ENCODE measurements around the gene KIFC3.
"Not testable (repeated sequence)": the region's sequence is repeated elsewhere in the genome, so short reads cannot be mapped to it uniquely, and the experiment has no call there.

The KIFC3 gene

DNA sequence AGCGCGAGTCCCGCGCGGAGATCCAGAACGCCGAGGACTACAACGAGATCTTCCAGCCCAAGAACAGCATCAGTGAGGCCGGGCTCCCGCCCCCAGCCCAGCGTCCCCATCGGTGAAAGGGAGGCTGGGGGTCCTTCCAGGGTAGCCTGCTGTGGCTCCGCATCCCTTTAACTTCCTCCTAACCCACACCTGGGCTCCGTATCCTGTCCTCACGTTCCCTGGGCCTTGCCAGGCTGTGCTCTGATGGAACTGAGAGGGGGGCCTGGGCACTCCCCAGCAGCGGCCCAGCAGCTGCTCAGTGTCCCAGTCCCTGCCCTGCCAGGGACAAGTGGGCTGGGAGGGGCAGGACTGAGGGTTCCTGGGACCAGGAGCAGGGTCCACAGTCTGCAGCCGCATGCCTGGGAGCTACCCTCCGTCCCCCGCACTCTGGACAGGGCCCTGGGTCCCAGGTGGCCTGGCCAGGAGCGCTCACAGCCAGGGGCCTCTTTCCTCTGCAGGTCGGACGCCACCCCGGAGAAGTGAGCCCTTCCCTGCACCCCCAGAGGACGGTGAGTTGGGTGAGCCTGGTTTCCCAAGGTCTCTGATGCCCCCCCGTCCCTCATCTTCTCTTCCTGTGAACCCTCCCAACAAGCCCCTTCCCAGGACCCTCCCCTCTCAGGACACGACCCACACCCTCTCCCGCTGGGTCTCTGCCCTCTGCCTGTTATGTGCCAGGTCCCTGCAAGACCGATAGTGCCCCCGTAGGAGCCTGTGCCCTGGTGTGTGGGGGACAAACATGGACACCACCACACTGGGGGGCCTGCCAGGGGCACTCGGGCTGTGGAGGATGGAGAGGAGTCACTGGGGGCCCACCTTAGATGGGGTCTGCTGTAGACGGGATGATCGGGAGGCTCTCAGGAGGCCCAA, 48.6 kb downstream of the KIFC3 start:
- DNase-seq (ENCODE audit: low read depth, low spot score), result no peak

DNA sequence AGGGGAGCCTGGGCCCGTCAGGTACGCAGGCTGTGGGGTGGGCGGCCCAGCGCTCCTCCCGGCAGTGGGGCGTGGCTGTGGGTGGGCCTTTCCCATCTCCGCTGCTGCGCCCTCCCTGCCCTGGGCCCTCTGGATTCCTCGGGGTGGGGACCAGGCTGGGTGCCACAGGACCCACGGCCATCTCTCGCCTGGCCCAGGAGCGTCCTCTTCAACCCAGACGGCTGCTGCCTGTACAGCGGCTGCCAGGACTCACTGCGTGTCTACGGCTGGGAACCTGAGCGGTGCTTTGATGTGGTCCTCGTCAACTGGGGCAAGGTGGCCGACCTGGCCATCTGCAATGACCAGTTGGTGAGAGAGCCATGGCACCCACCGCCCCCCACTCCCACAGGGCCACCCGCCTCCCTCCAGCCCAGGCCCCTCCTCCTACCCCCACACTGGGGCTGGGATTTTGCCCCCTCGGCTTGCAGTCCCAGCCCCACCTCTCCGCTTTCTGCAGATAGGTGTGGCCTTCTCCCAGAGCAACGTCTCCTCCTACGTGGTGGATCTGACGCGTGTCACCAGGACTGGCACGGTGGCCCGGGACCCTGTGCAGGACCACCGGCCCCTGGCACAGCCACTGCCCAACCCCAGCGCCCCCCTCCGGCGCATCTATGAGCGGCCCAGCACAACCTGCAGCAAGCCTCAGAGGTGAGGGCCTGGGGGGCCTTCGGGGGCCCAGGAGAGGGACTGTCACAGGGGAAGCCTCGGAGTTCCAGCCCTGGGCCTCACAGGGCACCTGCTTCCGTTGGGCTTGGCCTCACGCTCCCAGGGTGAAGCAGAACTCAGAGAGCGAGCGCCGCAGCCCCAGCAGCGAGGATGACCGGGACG, 49.5 kb downstream of the KIFC3 start:
- DNase-seq (ENCODE audit: low read depth, low spot score), result no peak

DNA sequence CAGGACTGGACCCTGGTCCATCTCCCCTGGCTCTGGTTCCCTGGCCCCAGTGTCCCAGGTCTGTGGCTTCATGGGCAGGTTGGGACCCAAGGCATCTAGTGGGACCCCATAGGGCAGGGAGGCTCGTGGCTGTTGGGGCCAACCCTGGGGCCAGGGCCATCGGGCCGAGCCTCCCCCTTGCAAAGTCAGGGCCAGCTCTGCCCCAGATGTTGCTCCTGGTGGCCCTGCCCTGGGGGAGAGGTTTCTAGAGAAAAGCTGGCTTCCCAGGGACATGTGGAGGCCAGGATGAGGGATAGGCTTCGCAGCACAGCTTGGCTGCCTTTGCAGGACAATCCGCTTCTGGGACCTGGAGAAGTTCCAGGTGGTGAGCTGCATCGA, 50.1 kb downstream of the KIFC3 start:
- no peak for DNase-seq (ENCODE audit: low read depth, low spot score)

DNA sequence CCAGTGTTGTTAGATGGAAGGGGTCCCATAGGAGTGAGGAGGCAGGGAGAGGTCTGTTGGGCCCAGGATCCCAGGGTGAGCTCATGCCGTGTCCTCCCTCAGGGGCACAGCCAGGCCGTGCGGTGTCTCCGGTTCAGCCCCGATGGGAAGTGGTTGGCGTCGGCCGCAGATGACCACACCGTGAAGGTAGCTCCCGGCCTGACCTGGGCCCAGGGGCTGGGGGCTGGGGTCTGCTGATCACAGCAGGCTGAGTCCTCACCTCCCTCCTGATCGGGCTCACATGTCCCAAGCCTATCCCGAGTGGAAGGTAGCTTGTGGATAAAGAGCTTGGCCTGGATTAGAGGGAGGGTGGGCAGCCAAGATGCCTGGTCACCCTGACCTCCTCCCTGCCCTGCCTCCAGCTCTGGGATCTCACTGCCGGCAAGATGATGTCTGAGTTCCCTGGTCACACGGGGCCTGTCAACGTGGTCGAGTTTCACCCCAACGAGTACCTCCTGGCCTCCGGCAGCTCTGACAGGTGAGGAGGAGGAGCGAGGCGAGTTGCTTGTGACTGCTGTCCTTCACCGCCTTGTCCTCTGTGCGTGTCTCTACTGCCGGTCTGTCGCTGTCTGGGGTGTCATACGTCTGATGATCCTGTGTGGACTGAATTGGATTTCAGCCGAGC, 50.6 kb downstream of the KIFC3 start:
- no peak for DNase-seq (ENCODE audit: low read depth, low spot score)

DNA sequence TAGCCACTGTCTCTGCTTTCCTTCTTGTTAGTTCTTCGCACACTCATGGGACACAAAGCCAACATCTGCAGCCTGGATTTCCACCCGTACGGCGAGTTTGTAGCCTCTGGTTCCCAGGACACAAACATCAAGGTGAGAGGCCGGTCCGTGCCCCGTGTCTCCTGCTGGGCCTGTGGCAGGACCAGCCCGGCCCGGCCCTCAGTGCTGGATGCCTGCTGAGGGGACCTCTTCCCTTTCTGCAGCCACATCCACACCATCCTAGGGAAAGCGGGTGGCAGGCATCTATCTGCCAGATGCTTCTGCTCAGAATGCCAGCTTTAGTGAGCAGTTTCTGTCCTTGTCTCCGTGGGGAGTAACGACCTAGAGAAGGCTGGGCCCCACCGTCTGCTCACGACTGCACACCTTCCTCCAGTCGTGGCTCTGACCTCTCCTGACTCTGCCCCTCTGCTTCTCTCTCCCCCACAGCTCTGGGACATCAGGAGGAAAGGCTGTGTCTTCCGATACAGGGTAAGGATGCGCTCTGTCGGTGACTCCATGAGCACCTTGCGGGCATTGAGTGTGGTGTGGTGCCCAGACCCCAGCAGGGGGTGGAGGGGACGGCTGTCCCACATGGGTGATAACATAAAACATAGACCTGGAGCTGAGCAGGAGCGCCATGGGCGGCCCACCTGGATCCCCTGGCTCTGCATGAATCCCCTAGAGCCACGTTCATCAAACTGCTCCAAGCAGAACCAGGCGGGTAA, 51.3 kb downstream of the KIFC3 start:
- DNase-seq (ENCODE audit: low read depth, low spot score), result no peak

DNA sequence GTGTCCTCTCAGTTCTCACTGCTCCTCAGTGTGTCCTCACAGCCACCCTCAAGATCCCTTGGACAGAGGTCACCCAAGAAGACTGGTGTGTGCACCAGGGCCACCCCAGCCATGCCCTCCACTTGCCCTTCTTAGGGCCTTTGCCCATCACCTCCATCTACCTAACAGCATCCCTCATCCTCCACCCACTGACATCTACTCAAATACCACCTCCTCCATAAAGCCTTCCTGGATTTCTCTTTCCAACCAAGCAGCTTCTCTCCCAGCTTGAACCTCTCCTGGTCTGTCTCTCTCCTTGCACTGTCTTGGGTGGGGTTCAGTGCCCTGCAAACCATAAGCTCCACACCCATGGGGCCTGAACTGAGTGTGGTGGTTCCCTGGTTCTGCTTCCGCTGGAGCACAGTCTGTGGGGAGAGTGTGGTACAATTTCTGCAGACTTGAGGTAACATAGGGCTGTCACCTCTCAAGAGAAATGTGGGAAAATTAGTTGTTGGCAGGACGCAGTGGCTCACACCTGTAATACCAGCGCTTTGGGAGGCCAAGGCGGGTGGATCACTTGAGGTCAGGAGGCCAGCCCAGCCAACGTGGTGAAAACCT, 52.3 kb downstream of the KIFC3 start:
- no peak for DNase-seq (ENCODE audit: low read depth, low spot score)

DNA sequence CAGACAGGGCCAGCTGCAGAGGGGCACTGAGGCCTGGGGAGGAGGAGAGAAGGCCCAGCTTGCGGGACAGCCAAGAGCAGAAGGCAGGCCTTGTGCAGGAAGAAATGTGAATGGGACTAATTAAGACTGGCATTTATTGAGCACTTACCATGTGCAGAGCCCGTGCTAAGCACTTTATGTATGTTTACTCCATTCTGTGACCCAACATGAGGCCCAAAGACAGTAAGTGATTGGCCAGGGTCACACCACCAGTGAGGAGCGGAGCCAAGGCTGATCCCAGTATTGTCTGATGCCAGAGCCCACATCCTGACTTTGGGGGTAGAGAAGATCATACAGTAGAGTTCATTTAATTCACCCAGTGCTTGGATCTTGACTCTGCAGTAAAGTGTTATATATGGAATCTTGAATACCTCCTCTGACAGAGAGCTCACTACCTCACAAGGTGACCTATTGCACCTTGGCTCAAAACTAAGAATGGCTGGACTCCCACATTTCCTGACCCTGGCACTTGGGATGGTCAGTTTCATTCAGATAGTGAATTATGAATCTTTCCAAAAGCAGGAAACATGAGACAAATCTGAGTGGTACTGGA, 53.1 kb downstream of the KIFC3 start:
- no peak for DNase-seq (ENCODE audit: low read depth, low spot score)

DNA sequence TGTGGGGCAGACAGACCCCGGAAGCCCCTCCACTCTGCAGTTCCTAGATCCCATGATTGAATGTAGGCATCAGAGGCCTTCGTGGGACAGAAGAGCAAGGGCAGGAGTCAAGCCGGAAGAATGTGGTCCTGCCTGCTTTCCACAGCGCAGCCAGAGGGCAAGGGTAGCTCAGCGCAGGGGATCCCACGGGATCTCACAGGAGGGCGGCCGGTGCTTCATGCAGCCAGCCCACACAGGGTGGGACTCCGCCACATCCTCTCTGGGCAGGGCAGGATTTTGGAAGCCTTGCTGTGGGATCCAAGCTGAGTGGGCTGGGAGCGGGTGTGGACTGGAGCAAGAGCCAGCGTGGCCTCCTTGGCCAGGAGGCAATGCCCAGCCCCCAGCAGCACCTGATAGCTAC, 53.7 kb downstream of the KIFC3 start:
- no peak for DNase-seq (ENCODE audit: low read depth, low spot score)

DNA sequence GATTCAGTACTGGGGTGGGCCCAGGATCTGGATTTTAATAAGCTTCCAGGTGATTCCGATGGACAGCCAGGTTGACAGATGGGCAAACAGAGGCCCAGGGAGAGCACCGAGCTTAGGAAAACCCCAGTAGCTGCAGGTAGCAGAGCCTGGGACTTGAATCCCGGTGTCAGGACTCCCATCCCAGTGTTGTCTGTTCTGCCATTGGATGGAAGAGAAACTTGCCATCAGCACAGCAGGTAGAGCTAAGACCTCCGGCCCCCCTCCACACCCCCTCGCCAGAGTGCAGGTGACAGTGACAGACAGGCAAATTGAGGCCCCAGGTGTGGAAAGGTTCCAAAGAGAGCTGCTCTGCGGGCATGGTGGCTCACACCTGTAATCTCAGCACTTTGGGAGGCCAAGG, 54.3 kb downstream of the KIFC3 start:
- no peak for DNase-seq (ENCODE audit: low read depth, low spot score)

DNA sequence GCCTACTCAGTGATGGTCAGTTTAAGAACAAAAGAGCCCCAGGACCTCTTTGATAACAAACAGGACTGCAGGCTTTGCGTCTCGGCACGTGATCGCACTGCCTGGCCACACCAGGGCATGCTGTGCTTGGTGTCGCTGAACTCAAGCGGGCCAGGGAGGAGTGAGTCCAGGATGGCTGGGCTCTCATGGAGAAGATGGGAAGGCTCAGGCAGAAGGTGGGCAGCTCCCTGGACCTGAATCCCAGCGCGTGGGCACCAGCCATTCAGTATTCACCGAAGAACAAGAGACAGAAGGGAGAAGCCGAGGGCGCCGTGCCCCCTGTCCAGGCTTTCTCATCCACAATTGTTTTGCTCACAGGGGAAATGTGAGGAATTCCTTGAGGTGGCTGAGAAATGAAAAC, 54.8 kb downstream of the KIFC3 start:
- DNase-seq (ENCODE audit: low read depth, low spot score), result no peak

DNA sequence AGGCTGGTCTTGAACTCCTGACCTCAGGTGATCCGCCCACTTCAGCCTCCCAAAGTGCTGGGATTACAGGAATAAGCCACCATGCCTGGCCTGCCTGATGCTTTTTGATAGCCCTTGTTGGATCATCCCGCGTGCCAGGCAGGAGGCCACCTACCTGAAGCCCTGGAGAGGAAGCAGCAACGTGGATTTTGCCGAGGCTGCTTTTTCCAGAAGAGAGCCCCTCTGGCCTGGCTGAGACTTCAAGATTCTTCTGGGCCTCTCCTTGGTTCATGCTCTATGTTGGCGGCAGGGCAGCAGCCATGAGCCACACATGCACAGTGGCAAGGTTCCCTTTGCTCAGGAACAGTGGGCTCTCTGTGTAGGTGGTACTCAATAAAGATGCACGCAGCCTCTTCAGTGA, 55.2 kb downstream of the KIFC3 start:
- DNase-seq (ENCODE audit: low read depth, low spot score), result no peak

DNA sequence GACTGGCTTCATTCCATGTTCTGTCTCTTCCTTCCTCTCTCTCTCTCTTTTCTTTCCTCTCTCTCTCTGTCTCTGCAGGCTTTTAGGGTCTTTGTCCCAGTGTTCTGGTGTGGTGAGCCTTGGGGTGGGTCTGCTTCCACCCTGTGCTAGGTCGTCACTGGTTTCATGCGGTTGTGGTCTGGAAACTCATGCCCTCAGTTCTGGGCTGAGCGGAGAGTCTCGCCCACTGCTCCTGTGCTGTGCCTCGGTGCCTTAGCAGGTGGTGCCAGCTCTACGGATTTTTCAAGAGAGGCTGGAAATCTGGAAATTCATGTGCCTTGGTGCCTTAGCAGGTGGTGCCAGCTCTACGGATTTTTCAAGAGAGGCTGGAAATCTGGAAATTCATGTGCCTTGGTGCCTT, 56.0 kb downstream of the KIFC3 start:
- not testable (repeated sequence) for DNase-seq (ENCODE audit: low read depth, low spot score)

DNA sequence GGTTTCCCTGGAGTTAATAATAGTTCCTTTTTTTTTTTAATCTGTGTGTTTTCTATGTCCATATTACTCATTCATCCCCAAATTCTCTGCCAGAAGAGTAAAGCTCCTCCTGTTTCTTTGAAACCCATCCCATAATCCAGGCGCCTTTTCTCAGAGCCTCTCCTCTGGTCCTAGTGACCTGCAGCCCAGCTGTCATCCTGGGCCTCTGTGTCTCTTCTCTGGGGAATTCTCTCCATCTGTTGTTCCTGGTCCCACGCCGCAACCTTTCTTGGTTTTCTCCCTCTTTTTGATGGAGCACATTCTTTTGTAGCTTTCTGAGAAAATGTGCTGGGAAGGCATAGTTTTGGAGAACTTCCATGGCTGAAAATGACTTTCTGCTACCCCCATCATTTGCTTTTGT, 56.5 kb downstream of the KIFC3 start:
- DNase-seq (ENCODE audit: low read depth, low spot score), result no peak

DNA sequence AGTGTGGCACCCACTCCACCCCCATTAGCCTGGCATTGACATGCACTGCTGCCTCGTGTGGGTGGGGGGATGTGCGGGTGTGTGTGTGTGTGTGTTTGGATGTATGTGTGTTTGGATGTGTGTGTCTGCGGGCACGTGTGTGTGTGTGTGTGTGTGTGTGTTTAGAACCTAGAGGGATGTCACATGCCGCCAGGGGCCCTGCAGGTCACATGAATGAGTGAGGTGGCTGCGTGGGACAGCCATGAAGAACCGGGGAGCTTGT, 57.7 kb downstream of the KIFC3 start:
- DNase-seq (ENCODE audit: low read depth, low spot score), result no peak

DNA sequence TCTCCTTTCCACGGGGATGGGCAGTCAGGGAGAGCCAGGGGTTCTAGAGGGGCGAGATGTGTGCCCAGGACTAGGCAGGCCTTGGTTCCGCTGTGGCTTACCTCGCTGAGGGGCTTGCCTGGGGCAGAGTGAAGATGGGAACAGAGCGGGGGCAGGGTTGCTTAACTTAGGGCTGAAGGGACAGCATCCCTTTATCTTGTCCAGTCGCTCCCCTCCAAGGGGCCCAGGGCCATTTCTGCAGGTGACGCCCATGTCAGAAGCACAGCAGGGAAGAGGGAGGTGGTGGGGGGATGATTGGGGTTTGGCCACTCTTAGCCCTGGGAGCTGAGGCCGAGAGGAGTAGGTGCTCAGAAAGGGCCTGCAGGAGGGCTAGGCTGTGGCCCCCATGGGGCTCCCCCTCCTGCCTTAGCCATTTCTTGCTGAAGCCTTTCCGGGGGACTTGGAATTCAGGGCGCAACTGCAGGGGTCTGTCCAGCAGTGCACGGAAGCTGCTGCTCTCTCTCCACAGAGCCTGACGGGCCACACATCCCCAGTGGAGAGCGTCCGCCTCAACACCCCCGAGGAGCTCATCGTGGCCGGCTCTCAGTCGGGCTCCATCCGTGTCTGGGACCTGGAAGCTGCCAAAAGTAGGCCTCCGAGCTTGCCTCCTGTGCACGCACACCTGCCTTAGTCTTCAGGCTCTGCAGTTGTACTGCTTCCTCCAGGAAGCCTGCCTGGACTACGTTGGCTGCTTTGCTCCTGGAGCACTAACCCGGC, 58.2 kb downstream of the KIFC3 start:
- no peak for DNase-seq (ENCODE audit: low read depth, low spot score)

DNA sequence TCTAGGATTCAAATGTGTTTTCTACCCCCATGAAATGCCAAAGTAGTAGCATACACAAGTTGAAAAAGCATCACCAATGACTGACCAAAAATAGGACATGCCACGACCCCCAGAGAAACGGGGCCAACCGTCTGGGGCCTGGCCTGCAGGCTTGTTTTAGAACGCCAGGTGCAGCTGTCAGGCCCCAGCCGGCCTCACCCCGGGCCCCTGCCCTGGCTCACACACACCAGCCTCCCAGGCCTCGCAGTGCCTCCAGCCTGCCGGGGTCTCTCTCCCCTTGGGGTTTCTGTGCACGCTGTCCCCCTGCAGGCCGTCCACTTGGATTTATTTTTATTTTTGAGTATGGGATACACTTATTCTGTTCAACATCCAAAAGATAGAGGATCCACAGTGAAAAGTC, 58.8 kb downstream of the KIFC3 start:
- DNase-seq (ENCODE audit: low read depth, low spot score), result no peak

DNA sequence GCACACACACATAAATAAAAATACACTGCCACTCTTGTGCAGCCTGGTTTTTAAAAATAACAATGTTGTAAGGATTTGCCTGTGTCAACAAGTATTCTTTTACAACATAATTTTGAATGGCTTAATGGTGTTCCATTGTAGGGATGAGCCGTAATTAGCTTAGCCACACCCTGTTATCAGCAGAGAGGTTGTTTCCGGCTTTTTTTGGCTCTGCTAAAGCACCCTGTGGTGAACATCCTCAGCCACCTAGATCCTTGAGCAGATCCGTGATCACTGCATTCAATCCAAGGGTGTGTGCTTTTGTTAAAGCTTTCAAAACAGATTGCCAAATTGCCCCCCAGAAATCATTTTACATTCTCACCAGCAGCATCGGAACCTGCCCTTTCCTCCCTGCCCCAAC, 59.7 kb downstream of the KIFC3 start:
- no peak for DNase-seq (ENCODE audit: low read depth, low spot score)

DNA sequence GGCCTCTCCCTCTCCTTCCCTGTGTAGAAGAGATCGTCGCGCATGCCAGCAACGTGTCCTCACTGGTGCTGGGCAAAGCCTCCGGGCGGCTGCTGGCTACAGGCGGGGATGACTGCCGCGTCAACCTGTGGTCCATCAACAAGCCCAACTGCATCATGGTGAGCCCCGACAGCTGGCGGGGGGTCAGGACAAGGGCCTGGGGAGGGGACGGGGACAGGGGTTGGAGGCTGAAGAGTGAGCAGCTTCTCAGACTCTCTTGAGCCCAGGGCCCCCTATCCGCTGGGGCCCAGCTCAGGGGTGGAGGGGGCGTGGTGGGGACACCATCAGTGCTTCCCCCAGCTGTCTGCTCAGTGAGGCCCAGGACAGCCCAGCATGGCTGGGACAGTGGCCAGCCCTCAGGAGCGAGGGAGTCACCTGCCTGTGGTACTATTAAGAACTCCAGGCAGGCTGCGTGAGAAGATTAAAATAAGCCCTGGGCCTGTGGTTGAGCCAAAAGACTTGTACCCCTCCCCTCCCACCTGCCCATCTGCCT, 60.6 kb downstream of the KIFC3 start:
- DNase-seq (ENCODE audit: low read depth, low spot score), result no peak

DNA sequence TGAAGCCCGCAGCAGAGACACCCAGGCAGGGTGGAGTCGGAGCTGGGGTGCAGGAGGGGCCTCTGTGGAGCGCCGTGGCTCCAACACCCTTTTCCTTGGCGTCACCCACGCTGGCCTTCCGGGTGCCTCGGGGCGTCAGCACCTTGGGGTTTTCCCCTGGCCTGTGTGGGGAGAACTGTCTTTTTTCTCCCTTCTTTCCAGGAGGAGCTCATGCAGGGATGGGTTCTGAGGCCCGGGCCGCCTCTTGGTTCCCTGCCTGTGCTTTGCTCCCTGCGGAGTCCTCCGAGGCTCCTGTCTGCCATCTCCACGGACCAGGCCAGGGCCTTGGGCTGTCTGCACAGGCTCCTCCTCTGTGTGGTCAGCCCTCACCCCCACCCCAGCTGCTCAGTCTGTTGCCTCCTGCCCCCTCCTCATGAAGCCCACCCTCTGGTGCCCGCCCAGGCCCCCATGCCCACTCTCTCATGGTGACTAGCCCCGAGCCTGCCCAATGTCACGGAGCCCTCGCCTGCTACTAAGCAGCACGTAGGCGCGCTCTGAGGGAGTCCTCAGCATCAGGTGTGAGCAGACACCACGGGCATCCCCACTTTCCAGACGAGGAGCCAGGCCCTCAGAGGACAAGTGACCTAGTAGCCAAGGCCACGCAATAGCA, 61.7 kb downstream of the KIFC3 start:
- no peak for DNase-seq (ENCODE audit: low read depth, low spot score)

Measured in smooth muscle cell of the brain vasculature (primary cell).